Astrocyte (in vitro differentiated cells and primary cell): ENCODE measurements around the gene IFIT3. TPM values are rescaled to one million over a fixed set of nuclear protein-coding genes. Genes with fewer than 3 reads are reported as not detected.
A peak's percentile ranks its signal among the peaks of the same experiment; 100 is the strongest.

Experiments used
- DNase-seq: peaks from one replicate; pipeline ENCODE4 v3.0.0-alpha.2; 2010; ENCODE audit warnings: low read depth
- FAIRE-seq: peaks from 2 replicates; lab custom pipeline; 2011; peaks lifted over from hg19 to GRCh38; lab: Jason Lieb, UNC
- H2AFZ ChIP-seq: 2 replicates; pipeline ENCODE4 v1.6.0; 2012; ENCODE audit warnings: low read depth, low read length, inconsistent platforms
- H3K27ac ChIP-seq: 2 replicates; pipeline ENCODE4 v1.5.1; 2011; ENCODE audit warnings: low read depth, low read length, inconsistent platforms
- H3K27me3 ChIP-seq: 2 replicates; pipeline ENCODE4 v1.6.0; 2011; ENCODE audit warnings: low read length, inconsistent platforms; ENCODE audit not compliant: insufficient read depth
- H3K36me3 ChIP-seq: 2 replicates; pipeline ENCODE4 v1.5.1; 2011; ENCODE audit warnings: low read length, inconsistent platforms; ENCODE audit not compliant: insufficient read depth
- H3K4me1 ChIP-seq: 2 replicates; pipeline ENCODE4 v1.5.1; 2011; ENCODE audit warnings: low read length, inconsistent platforms; ENCODE audit not compliant: insufficient read depth
- H3K4me2 ChIP-seq: 2 replicates; pipeline ENCODE4 v1.6.0; 2012; ENCODE audit warnings: low read length, inconsistent platforms
- H3K4me3 ChIP-seq: 2 replicates; pipeline ENCODE4 v1.5.1; 2011; ENCODE audit warnings: low read depth, mild to moderate bottlenecking, low read length, inconsistent platforms; ENCODE audit not compliant: insufficient read depth
- H3K79me2 ChIP-seq: 2 replicates; pipeline ENCODE4 v1.6.0; 2012; ENCODE audit warnings: mild to moderate bottlenecking, low read length, inconsistent platforms; ENCODE audit not compliant: insufficient read depth
- H3K9ac ChIP-seq: 2 replicates; pipeline ENCODE4 v1.6.0; 2012; ENCODE audit warnings: mild to moderate bottlenecking, low read length, inconsistent platforms
- H3K9me3 ChIP-seq: 2 replicates; pipeline ENCODE4 v1.5.1; 2012; ENCODE audit warnings: low read depth, mild to moderate bottlenecking, low read length, inconsistent platforms; ENCODE audit not compliant: insufficient read depth
- H4K20me1 ChIP-seq: 2 replicates; pipeline ENCODE4 v1.6.0; 2012; ENCODE audit warnings: low read length, inconsistent platforms; ENCODE audit not compliant: insufficient read depth
- H3K27ac Mint-ChIP-seq: one replicate; pipeline ENCODE4 v1.8.0; 2021; ENCODE audit warnings: mild to moderate bottlenecking, mixed read lengths; ENCODE audit not compliant: unreplicated experiment
- H3K27me3 Mint-ChIP-seq: one replicate; pipeline ENCODE4 v1.8.0; 2021; ENCODE audit warnings: low read depth, mixed read lengths; ENCODE audit not compliant: unreplicated experiment
- H3K36me3 Mint-ChIP-seq: one replicate; pipeline ENCODE4 v1.8.0; 2021; ENCODE audit warnings: low read depth, mixed read lengths; ENCODE audit not compliant: unreplicated experiment
- H3K4me1 Mint-ChIP-seq: one replicate; pipeline ENCODE4 v1.8.0; 2021; ENCODE audit warnings: low read depth, mixed read lengths; ENCODE audit not compliant: unreplicated experiment
- H3K4me3 Mint-ChIP-seq: one replicate; pipeline ENCODE4 v1.8.0; 2021; ENCODE audit warnings: mild to moderate bottlenecking, moderate library complexity, mixed read lengths; ENCODE audit not compliant: unreplicated experiment
- H3K9me3 Mint-ChIP-seq: one replicate; pipeline ENCODE4 v1.8.0; 2021; ENCODE audit warnings: mild to moderate bottlenecking, mixed read lengths; ENCODE audit not compliant: unreplicated experiment
- EZH2 ChIP-seq: IDR thresholded peaks from 2 replicates; pipeline ENCODE4 v1.6.1; 2012; ENCODE audit warnings: mild to moderate bottlenecking, low read length, inconsistent platforms; ENCODE audit not compliant: insufficient read depth
- total RNA-seq: library from RNA; stranded (reverse); gene quantifications from 2 replicates; pipeline ENCODE4 v1.2.1, GENCODE V29; 2021
- TF ChIP-seq, protein P1 (sequence below): IDR thresholded peaks from 2 replicates; pipeline ENCODE4 v1.5.1; 2011; ENCODE audit warnings: low read depth, mild to moderate bottlenecking, inconsistent platforms, low read length, moderate library complexity; ENCODE audit not compliant: insufficient read depth

IFIT3 gene
- total RNA-seq, 1 donor from 2014 or later: 171 TPM

DNA sequence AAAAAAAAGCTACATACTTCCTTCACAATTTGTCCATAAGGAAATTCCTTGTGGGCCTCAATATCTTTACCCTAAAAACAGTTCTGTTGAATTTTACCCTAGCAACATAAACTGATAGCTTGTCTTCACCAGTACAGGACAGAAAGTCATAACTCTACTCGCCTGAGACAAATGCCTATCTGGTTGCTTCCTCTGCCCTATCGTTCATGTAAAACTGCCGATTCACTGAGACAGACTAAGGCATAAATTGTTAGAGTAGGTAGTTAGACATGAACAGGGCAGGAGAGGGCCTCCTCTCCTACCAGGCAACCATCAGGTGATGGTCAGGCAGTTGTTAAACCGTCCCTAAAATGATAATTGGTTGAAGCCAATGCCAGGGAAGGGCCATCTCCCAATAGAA is 25.0 kb downstream of the IFIT3 start:
- DNase-seq (peak; percentile 18), FAIRE-seq (no peak)
- H3K36me3 Mint-ChIP-seq: no peaks in the 10 kb centered on the region
- peak overlapping the region; percentile 74 for H3K4me2 ChIP-seq
- no peak overlapping the region for H3K4me3 Mint-ChIP-seq
- no peaks in the 10 kb centered on the region for H4K20me1 ChIP-seq
- H3K27ac ChIP-seq: peak overlapping the region; percentile 96
- H3K79me2 ChIP-seq: no peaks in the 10 kb centered on the region
- no peak for TF ChIP-seq EZH2
- TF ChIP-seq, protein P1, sequence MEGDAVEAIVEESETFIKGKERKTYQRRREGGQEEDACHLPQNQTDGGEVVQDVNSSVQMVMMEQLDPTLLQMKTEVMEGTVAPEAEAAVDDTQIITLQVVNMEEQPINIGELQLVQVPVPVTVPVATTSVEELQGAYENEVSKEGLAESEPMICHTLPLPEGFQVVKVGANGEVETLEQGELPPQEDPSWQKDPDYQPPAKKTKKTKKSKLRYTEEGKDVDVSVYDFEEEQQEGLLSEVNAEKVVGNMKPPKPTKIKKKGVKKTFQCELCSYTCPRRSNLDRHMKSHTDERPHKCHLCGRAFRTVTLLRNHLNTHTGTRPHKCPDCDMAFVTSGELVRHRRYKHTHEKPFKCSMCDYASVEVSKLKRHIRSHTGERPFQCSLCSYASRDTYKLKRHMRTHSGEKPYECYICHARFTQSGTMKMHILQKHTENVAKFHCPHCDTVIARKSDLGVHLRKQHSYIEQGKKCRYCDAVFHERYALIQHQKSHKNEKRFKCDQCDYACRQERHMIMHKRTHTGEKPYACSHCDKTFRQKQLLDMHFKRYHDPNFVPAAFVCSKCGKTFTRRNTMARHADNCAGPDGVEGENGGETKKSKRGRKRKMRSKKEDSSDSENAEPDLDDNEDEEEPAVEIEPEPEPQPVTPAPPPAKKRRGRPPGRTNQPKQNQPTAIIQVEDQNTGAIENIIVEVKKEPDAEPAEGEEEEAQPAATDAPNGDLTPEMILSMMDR: no peak
- no peaks in the 10 kb centered on the region for H3K9me3 Mint-ChIP-seq
- peaks cover 30% of the 10 kb centered on the region for H3K4me1 ChIP-seq
- no peaks in the 10 kb centered on the region for H3K27me3 ChIP-seq
- peak overlapping the region; percentile 99 for H3K27ac Mint-ChIP-seq
- peaks cover 34% of the 10 kb centered on the region for H3K4me1 Mint-ChIP-seq
- peak overlapping the region; percentile 82 for H3K9ac ChIP-seq
- H3K36me3 ChIP-seq: no peaks in the 10 kb centered on the region
- H3K4me3 ChIP-seq: no peak overlapping the region
- no peaks in the 10 kb centered on the region for H3K9me3 ChIP-seq
- peak overlapping the region; percentile 33 for H2AFZ ChIP-seq
- H3K27me3 Mint-ChIP-seq: no peaks in the 10 kb centered on the region

DNA sequence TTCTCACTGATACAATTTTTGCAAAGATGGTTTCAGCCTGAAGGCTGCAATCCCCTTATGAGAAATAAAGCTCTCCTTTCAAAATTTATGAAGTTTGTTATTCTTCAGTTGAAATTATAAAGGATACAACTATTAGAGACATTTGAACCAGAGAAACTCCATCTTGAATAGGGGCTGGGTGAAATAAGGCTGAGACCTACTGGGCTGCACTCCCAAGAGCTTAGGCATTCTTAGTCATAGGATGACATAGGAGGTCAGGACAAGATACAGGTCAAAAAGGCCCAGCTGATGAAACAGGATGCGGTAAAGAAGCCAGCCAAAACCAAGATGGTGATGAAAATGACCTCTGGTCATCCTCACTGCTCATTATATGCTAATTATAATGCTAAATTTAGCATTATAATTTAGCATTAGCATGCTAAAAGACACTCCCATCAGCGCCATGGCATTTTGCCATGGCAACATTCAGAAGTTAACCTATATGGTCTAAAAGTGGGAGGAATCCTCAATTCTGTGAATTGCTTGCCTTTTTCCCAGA is 27.7 kb downstream of the IFIT3 start:
- no peak overlapping the region for H3K9ac ChIP-seq
- no peak overlapping the region for H2AFZ ChIP-seq
- H3K27ac ChIP-seq: no peak overlapping the region
- no peaks in the 10 kb centered on the region for H3K79me2 ChIP-seq
- H3K9me3 ChIP-seq: no peaks in the 10 kb centered on the region
- Mint-ChIP-seq H3K4me3 (no peak overlapping the region), H3K27ac (no peak overlapping the region), H3K27me3 (no peaks in the 10 kb centered on the region), H3K9me3 (no peaks in the 10 kb centered on the region), H3K36me3 (no peaks in the 10 kb centered on the region), H3K4me1 (peaks cover 30% of the 10 kb centered on the region)
- peaks cover 30% of the 10 kb centered on the region for H3K4me1 ChIP-seq
- no peaks in the 10 kb centered on the region for H3K36me3 ChIP-seq
- no peak overlapping the region for H3K4me2 ChIP-seq
- no peak overlapping the region for H3K4me3 ChIP-seq
- H4K20me1 ChIP-seq: no peaks in the 10 kb centered on the region
- FAIRE-seq (no peak), DNase-seq (peak; percentile 59)
- no peaks in the 10 kb centered on the region for H3K27me3 ChIP-seq
- TF ChIP-seq, protein P1: no peak
- no peak for TF ChIP-seq EZH2

DNA sequence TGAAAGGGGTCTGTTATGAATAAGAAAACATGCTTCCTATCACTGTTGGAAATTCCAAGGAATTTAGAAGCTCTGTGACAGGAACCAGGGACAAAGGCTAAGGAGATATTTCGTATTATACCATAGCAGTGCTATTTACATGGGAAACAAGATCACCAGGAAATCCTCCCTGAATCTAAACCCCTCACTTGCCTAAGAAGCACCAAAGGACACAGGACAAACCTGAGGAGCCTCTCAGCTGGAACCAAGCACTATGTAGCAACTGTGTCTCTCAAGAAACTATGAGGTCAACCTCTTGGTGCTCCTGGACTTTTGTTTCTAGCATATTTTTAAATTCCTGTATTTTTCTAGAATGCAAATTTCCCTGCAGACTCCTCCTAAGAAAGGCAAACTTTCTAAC is 29.3 kb downstream of the IFIT3 start:
- H3K4me1 ChIP-seq: peaks cover 13% of the 10 kb centered on the region
- H3K27me3 ChIP-seq: no peaks in the 10 kb centered on the region
- H3K4me2 ChIP-seq: no peak overlapping the region
- no peak overlapping the region for H3K9ac ChIP-seq
- no peak for TF ChIP-seq EZH2
- TF ChIP-seq, protein P1: no peak
- H4K20me1 ChIP-seq: no peaks in the 10 kb centered on the region
- peaks cover 2% of the 10 kb centered on the region for H3K27me3 Mint-ChIP-seq
- H3K36me3 Mint-ChIP-seq: no peaks in the 10 kb centered on the region
- no peak for FAIRE-seq
- no peak for DNase-seq
- no peak overlapping the region for H2AFZ ChIP-seq
- no peaks in the 10 kb centered on the region for H3K79me2 ChIP-seq
- H3K4me3 ChIP-seq: no peak overlapping the region
- no peak overlapping the region for H3K27ac ChIP-seq
- H3K9me3 Mint-ChIP-seq: no peaks in the 10 kb centered on the region
- H3K4me3 Mint-ChIP-seq: no peak overlapping the region
- no peaks in the 10 kb centered on the region for H3K36me3 ChIP-seq
- H3K4me1 Mint-ChIP-seq: peaks cover 17% of the 10 kb centered on the region
- H3K27ac Mint-ChIP-seq: no peak overlapping the region
- H3K9me3 ChIP-seq: no peaks in the 10 kb centered on the region
